Testis (tissue), 2 donors: ENCODE results near the gene KIAA1958.

Experiments
- POLR2A ChIP-seq: fragments of 450-650 bp; IDR thresholded peaks from one replicate; pipeline ENCODE4 v1.6.1; 2017; ENCODE audit warnings: antibody characterized with exemption, mild to moderate bottlenecking, moderate library complexity
- TF ChIP-seq, protein P1 (sequence below), 3 experiments: fragments of 450-650 bp in 2 of 3; fragments of 200-600 bp in 1 of 3; sonication (generic) in 1 of 3; IDR thresholded peaks; one replicate each; pipeline ENCODE4 v1.5.1; 2016 to 2019; ENCODE audit warnings: antibody characterized with exemption in 3 of 3, mild to moderate bottlenecking in 2 of 3, moderate library complexity in 1 of 3

DNA sequence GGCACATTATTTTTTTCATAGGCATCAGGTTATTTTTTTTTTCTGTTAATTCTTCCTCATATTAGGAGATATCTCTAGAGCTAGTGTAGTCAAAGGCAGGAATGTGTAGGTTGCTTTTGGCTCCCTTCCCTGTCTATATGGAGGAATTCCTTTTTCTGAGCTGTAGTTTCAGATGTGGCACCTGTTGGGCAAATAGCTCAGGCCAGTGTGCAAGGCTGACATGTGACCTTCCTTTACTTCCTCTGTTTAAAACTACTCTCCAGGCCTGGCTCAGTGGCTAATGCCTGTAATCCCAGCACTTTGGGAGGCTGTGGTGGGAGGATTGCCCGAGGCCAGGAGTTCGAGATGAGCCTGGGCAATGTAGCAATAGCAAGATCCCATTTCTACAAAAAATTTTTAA is 40.5 kb upstream of the KIAA1958 start:
- TF ChIP-seq POLR2A: no peak
- TF ChIP-seq, protein P1, sequence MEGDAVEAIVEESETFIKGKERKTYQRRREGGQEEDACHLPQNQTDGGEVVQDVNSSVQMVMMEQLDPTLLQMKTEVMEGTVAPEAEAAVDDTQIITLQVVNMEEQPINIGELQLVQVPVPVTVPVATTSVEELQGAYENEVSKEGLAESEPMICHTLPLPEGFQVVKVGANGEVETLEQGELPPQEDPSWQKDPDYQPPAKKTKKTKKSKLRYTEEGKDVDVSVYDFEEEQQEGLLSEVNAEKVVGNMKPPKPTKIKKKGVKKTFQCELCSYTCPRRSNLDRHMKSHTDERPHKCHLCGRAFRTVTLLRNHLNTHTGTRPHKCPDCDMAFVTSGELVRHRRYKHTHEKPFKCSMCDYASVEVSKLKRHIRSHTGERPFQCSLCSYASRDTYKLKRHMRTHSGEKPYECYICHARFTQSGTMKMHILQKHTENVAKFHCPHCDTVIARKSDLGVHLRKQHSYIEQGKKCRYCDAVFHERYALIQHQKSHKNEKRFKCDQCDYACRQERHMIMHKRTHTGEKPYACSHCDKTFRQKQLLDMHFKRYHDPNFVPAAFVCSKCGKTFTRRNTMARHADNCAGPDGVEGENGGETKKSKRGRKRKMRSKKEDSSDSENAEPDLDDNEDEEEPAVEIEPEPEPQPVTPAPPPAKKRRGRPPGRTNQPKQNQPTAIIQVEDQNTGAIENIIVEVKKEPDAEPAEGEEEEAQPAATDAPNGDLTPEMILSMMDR (IDR thresholded peaks at IDR 0.05): no peak
